Naive thymus-derived CD4-positive, alpha-beta T cell (primary cell): ENCODE measurements around the gene PRKCA. TPM values are rescaled to one million over a fixed set of nuclear protein-coding genes. Genes with fewer than 3 reads are reported as not detected.
A peak's percentile ranks its signal among the peaks of the same experiment; 100 is the strongest.

Source experiments
- ATAC-seq: fragments of 150-1000 bp; cut with Tn5 transposase; 2 replicates; pipeline ENCODE4 v1.10.0; 2021; ENCODE audit warnings: mild to moderate bottlenecking, moderate library complexity
- CTCF ChIA-PET: fragments of 350-600 bp; sonication (Branson Sonifier 250); formaldehyde crosslinking; loops from one replicate; lab custom pipeline; 2021; ENCODE audit warnings: antibody characterized with exemption; lab: Charles Lee
- POLR2A ChIA-PET: fragments of 350-600 bp; sonication (Branson Sonifier 250); formaldehyde crosslinking; loops from one replicate; lab custom pipeline; 2021; ENCODE audit warnings: antibody characterized with exemption, inconsistent platforms; lab: Charles Lee
- DNase-seq, 9 donors: peaks; one replicate each; pipeline versions ENCODE4 v3.0.0 to v3.0.0-alpha.2; 2020 to 2022; ENCODE audit warnings: mixed read lengths in 1 of 9
- H3K27ac ChIP-seq: one replicate; pipeline ENCODE4 v1.7.0; 2013; ENCODE audit warnings: mild to moderate bottlenecking, low read depth, low read length, moderate library complexity
- H3K27me3 ChIP-seq, 2 donors: one replicate each; pipeline ENCODE4 v1.7.0; 2013; ENCODE audit warnings: low read length in 2 of 2, mild to moderate bottlenecking in 2 of 2, moderate library complexity in 2 of 2; ENCODE audit not compliant: control insufficient read depth in 2 of 2, insufficient read depth in 2 of 2
- H3K36me3 ChIP-seq, 3 experiments: 1 replicate in 2 of 3; 2 replicates in 1 of 3; pipeline ENCODE4 v1.7.0; 2013; ENCODE audit warnings: low read length in 3 of 3, mild to moderate bottlenecking in 3 of 3, moderate library complexity in 1 of 3; ENCODE audit not compliant: insufficient read depth in 3 of 3, control insufficient read depth in 2 of 3
- H3K4me1 ChIP-seq, 2 donors: one replicate each; pipeline ENCODE4 v1.7.0; 2013; ENCODE audit warnings: low read length in 2 of 2, mild to moderate bottlenecking in 2 of 2, moderate library complexity in 1 of 2; ENCODE audit not compliant: control insufficient read depth in 2 of 2, insufficient read depth in 2 of 2
- H3K4me3 ChIP-seq: 2 replicates; pipeline ENCODE4 v1.7.0; 2013; ENCODE audit warnings: mild to moderate bottlenecking, low read length
- H3K9me3 ChIP-seq, 3 experiments: 1 replicate in 2 of 3; 2 replicates in 1 of 3; pipeline ENCODE4 v1.7.0; 2013; ENCODE audit warnings: low read length in 3 of 3; ENCODE audit not compliant: control insufficient read depth in 2 of 3
- H3K27ac Mint-ChIP-seq, 9 donors: one replicate each; pipeline ENCODE4 v1.8.0; 2020 to 2022; ENCODE audit warnings: mixed read lengths in 9 of 9, mild to moderate bottlenecking in 8 of 9, moderate library complexity in 5 of 9, inconsistent platforms in 2 of 9
- H3K27me3 Mint-ChIP-seq, 5 donors: one replicate each; pipeline ENCODE4 v1.8.0; 2021 to 2022; ENCODE audit warnings: mixed read lengths in 5 of 5, mild to moderate bottlenecking in 1 of 5
- H3K36me3 Mint-ChIP-seq, 5 donors: one replicate each; pipeline ENCODE4 v1.8.0; 2020 to 2022; ENCODE audit warnings: mixed read lengths in 5 of 5, mild to moderate bottlenecking in 3 of 5, inconsistent platforms in 1 of 5
- H3K4me1 Mint-ChIP-seq, 7 donors: one replicate each; pipeline ENCODE4 v1.8.0; 2020 to 2022; ENCODE audit warnings: mixed read lengths in 7 of 7, mild to moderate bottlenecking in 3 of 7, inconsistent platforms in 1 of 7
- H3K4me3 Mint-ChIP-seq, 10 donors: one replicate each; pipeline ENCODE4 v1.8.0; 2020 to 2022; ENCODE audit warnings: mild to moderate bottlenecking in 10 of 10, mixed read lengths in 10 of 10, moderate library complexity in 6 of 10, inconsistent platforms in 2 of 10
- H3K9me3 Mint-ChIP-seq, 11 donors: one replicate each; pipeline ENCODE4 v1.8.0; 2020 to 2022; ENCODE audit warnings: mixed read lengths in 11 of 11, mild to moderate bottlenecking in 4 of 11, inconsistent platforms in 1 of 11, moderate library complexity in 1 of 11
- intact Hi-C, 2 donors: fragments of 100-400 bp; cut with micrococcal nuclease; formaldehyde crosslinking; loops; one replicate each; pipeline ENCODE4 v1.15.1; 2023
- polyA plus RNA-seq, 2 donors: library from polyadenylated mRNA; unstranded; fragments of 300-500 nt; fragmentation: Illumina TruSeq; gene quantifications; one replicate each; pipeline ENCODE4 v1.2.3, GENCODE V29; 2021
- total RNA-seq, 6 experiments: library from RNA in 5 of 6; stranded (reverse) in 5 of 6; gene quantifications; 1 replicate in 5 of 6; 2 replicates in 1 of 6; pipeline ENCODE4 v1.2.3 and lab custom pipeline; 2021 to 2026

Gene PRKCA
- total and polyA plus RNA-seq, 7 experiments from 2014 or later, result 4.1 to 186 (median 122) TPM

GRCh38 chr17:66664336-66664735 is 361.9 kb downstream of the PRKCA start:
- Mint-ChIP-seq H3K9me3 (peaks cover 0 to 5% (median 0%) of the 10 kb centered on the region in 11 donors), H3K27me3 (no peaks in the 10 kb centered on the region), H3K27ac (peak overlapping the region in 6 of 9 donors; percentile 28 to 82 (median 41)), H3K4me3 (no peak overlapping the region), H3K4me1 (peaks cover 41 to 93% (median 78%) of the 10 kb centered on the region in 7 donors), H3K36me3 (peaks cover 9 to 58% (median 39%) of the 10 kb centered on the region in 5 donors)
- Histone ChIP-seq H3K27ac (no peak overlapping the region), H3K4me1 (peaks cover 15 to 33% of the 10 kb centered on the region in 2 donors), H3K36me3 (no peaks in the 10 kb centered on the region), H3K9me3 (no peaks in the 10 kb centered on the region), H3K4me3 (no peak overlapping the region), H3K27me3 (no peaks in the 10 kb centered on the region)
- ATAC-seq (no peak), DNase-seq (no peak)
- CTCF ChIA-PET, result no interaction called here
- POLR2A ChIA-PET, result no interaction called here
- intact Hi-C loops, result no loop called here

GRCh38 chr17:66665194-66665593 is 362.8 kb downstream of the PRKCA start:
- ChIA-PET CTCF (no interaction called here), POLR2A (no interaction called here)
- ATAC-seq (no peak), DNase-seq (no peak)
- H3K27ac ChIP-seq, result no peak overlapping the region
- Mint-ChIP-seq H3K27me3 (no peaks in the 10 kb centered on the region), H3K9me3 (peaks cover 0 to 5% (median 0%) of the 10 kb centered on the region in 11 donors), H3K4me1 (peaks cover 44 to 94% (median 78%) of the 10 kb centered on the region in 7 donors), H3K36me3 (peaks cover 9 to 50% (median 34%) of the 10 kb centered on the region in 5 donors), H3K27ac (peak overlapping the region in 5 of 9 donors; percentile 1 to 40 (median 18)), H3K4me3 (peak overlapping the region in 2 of 10 donors; percentile 2 to 15)
- no peak overlapping the region for H3K4me3 ChIP-seq
- H3K9me3 ChIP-seq, result no peaks in the 10 kb centered on the region
- intact Hi-C loops, result no loop called here
- peaks cover 15 to 38% of the 10 kb centered on the region in 2 donors for H3K4me1 ChIP-seq
- no peaks in the 10 kb centered on the region for H3K36me3 ChIP-seq
- H3K27me3 ChIP-seq, result no peaks in the 10 kb centered on the region

DNA sequence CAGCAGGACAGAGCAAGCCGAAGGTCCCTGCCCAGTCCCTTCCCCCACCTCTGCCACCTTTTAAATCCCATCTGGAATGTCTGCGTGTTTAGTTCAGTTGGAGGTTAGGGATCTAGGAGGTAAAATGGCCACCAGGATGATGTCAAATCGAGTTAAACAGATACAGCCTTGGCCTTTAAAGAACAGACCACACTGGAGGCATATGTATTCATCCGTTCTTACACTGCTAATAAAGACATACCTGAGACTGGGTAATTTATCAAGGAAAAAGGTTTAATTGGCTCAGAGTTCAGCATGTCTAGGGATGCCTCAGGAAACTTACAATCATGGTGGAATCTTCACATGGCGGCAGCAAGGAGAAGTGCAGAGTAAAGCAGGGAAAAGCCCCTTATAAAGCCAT is 364.7 kb downstream of the PRKCA start:
- H3K4me1 Mint-ChIP-seq, result peaks cover 55 to 98% (median 86%) of the 10 kb centered on the region in 7 donors
- peaks cover 9 to 43% (median 26%) of the 10 kb centered on the region in 5 donors for H3K36me3 Mint-ChIP-seq
- peak overlapping the region; percentile 26 to 75 (median 66) for H3K4me3 Mint-ChIP-seq
- no peak for DNase-seq
- H3K4me3 ChIP-seq, result no peak overlapping the region
- H3K27me3 ChIP-seq, result no peaks in the 10 kb centered on the region
- CTCF ChIA-PET, result no interaction called here
- POLR2A ChIA-PET, result no interaction called here
- peaks cover 15 to 48% of the 10 kb centered on the region in 2 donors for H3K4me1 ChIP-seq
- intact Hi-C loops, result no loop called here
- peak overlapping the region in 8 of 9 donors; percentile 38 to 98 (median 76) for H3K27ac Mint-ChIP-seq
- H3K27me3 Mint-ChIP-seq, result no peaks in the 10 kb centered on the region
- no peaks in the 10 kb centered on the region for H3K9me3 ChIP-seq
- ATAC-seq, result no peak
- no peak overlapping the region for H3K27ac ChIP-seq
- no peaks in the 10 kb centered on the region for H3K36me3 ChIP-seq
- H3K9me3 Mint-ChIP-seq, result peaks cover 0 to 5% (median 0%) of the 10 kb centered on the region in 11 donors

DNA sequence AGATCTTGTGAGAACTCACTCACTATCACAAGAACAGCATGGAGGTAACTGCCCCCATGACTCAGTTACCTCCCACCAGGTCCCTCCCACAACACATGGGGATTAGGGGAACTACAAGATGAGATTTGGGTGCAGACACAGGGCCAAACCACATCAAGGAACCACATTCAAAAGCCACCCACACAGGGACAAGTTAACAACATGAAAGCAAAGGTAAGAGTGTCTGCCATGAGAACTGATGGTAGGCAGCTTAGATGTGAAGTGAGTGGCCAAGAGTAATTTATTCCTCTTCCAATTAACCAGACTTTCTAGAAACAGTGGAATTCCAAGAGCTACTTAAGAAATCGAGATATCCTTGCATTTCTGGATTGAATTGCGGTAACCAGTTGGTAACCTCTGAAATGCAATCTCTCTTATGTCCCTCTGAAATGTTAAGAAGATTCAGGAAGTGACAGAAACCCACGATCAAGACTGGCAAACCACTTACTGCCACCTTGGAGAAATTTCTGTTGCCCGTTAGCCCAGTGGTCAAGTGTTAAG is 365.1 kb downstream of the PRKCA start:
- H3K4me1 Mint-ChIP-seq, result peaks cover 53 to 98% (median 84%) of the 10 kb centered on the region in 7 donors
- ChIA-PET POLR2A (no interaction called here), CTCF (no interaction called here)
- H3K27me3 ChIP-seq, result no peaks in the 10 kb centered on the region
- peak overlapping the region; percentile 19 to 98 (median 74) for H3K27ac Mint-ChIP-seq
- H3K4me3 Mint-ChIP-seq, result peak overlapping the region; percentile 44 to 75 (median 66)
- H3K36me3 Mint-ChIP-seq, result peaks cover 9 to 38% (median 22%) of the 10 kb centered on the region in 5 donors
- intact Hi-C loops, result no loop called here
- H3K9me3 Mint-ChIP-seq, result peaks cover 0 to 5% (median 0%) of the 10 kb centered on the region in 11 donors
- no peaks in the 10 kb centered on the region for H3K9me3 ChIP-seq
- ATAC-seq (peak; percentile 90), DNase-seq (peak in 8 of 9 donors; percentile 46 to 82 (median 68))
- H3K4me3 ChIP-seq, result no peak overlapping the region
- H3K36me3 ChIP-seq, result no peaks in the 10 kb centered on the region
- H3K27ac ChIP-seq, result no peak overlapping the region
- H3K4me1 ChIP-seq, result peaks cover 16 to 53% of the 10 kb centered on the region in 2 donors
- no peaks in the 10 kb centered on the region for H3K27me3 Mint-ChIP-seq

- H3K36me3 Mint-ChIP-seq, result peaks cover 9 to 32% (median 18%) of the 10 kb centered on the region in 5 donors
- peaks cover 33 to 69% of the 10 kb centered on the region in 2 donors for H3K4me1 ChIP-seq
These were observed 367.8 kb downstream of the PRKCA start for GRCh38 chr17:66670206-66670605.

DNA sequence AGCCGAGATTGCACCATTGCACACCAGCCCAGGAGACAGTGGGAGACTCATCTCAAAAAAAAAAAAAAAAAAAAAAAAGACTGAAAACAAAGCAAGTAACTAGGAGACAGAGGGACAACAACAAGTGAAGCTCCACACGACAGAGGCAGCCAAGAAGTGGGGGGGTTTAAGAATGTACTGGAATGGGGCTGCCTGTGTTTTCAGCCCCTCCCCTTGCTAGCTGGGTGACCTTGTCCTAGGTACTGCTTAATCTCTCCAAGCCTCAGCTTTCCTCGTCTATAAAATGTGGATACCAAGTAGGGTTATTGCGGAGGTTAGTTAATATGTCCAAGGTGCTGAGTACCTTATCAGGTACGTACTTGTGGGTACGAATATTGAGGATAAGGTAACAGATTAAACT is 368.7 kb downstream of the PRKCA start:
- H3K36me3 Mint-ChIP-seq, result peaks cover 9 to 32% (median 23%) of the 10 kb centered on the region in 5 donors
- H3K27me3 ChIP-seq, result no peaks in the 10 kb centered on the region
- H3K4me1 Mint-ChIP-seq, result peaks cover 59 to 90% (median 83%) of the 10 kb centered on the region in 7 donors
- CTCF ChIA-PET, result no interaction called here
- peaks cover 0 to 5% (median 0%) of the 10 kb centered on the region in 11 donors for H3K9me3 Mint-ChIP-seq
- no peaks in the 10 kb centered on the region for H3K9me3 ChIP-seq
- DNase-seq, result peak in 2 of 9 donors; percentile 17 to 25
- peaks cover 0 to 7% (median 0%) of the 10 kb centered on the region in 3 experiments for H3K36me3 ChIP-seq
- no peak for ATAC-seq
- peak overlapping the region; percentile 59 to 98 (median 74) for H3K27ac Mint-ChIP-seq
- POLR2A ChIA-PET, result no interaction called here
- H3K27ac ChIP-seq, result no peak overlapping the region
- peaks cover 33 to 63% of the 10 kb centered on the region in 2 donors for H3K4me1 ChIP-seq
- no peaks in the 10 kb centered on the region for H3K27me3 Mint-ChIP-seq
- peak overlapping the region in 4 of 10 donors; percentile 1 to 56 (median 26) for H3K4me3 Mint-ChIP-seq
- intact Hi-C loops, result loop anchor here (5.0 kb wide), 3 partner anchors 104 to 469 kb away; partner anchors contain the start of gene PRKCA (in 1 of the 2)
- H3K4me3 ChIP-seq, result no peak overlapping the region

More at GRCh38 chr17:66670206-66670605, 367.8 kb downstream of the PRKCA start:
- H3K4me3 ChIP-seq, result no peak overlapping the region
- peak overlapping the region in 8 of 9 donors; percentile 52 to 98 (median 66) for H3K27ac Mint-ChIP-seq
- DNase-seq (no peak), ATAC-seq (no peak)
- ChIA-PET CTCF (interaction anchor here (1.1 to 1.3 kb wide), 3 partner anchors 11 to 470 kb away, joined by 3 to 4 read pairs (median 3); no protein-coding TSS in a partner anchor), POLR2A (no interaction called here)
- peaks cover 64 to 97% (median 90%) of the 10 kb centered on the region in 7 donors for H3K4me1 Mint-ChIP-seq
- peaks cover 0 to 5% (median 0%) of the 10 kb centered on the region in 3 experiments for H3K36me3 ChIP-seq
- intact Hi-C loops, result loop anchor here (5.0 kb wide), 3 partner anchors 103 to 468 kb away; partner anchors contain the start of gene PRKCA (in 1 of the 2)
- no peaks in the 10 kb centered on the region for H3K27me3 ChIP-seq
- H3K9me3 ChIP-seq, result no peaks in the 10 kb centered on the region
- H3K4me3 Mint-ChIP-seq, result peak overlapping the region in 7 of 10 donors; percentile 1 to 42 (median 14)
- H3K9me3 Mint-ChIP-seq, result peaks cover 0 to 5% (median 0%) of the 10 kb centered on the region in 11 donors
- H3K27me3 Mint-ChIP-seq, result no peaks in the 10 kb centered on the region
- H3K27ac ChIP-seq, result no peak overlapping the region
